ENCODE data around the gene PLIN3.

GRCh38 chr19:4811328-4812131, 55.9 kb downstream of the PLIN3 start:
- TF ChIP-seq TBP (IDR thresholded peaks at IDR 0.05; ENCODE audit: low read depth, low read length) (no peak), POLR2A (IDR thresholded peaks at IDR 0.05; ENCODE audit: control extremely low read depth in 1 of 2, low read depth in 2 of 2, low read length in 2 of 2) (no peak), GABPA (IDR thresholded peaks at IDR 0.05; ENCODE audit: borderline replicate concordance, insufficient read depth, low read length) (no peak; the same call in 1 of the 2 replicates), HDAC2 (IDR thresholded peaks at IDR 0.05; ENCODE audit: borderline replicate concordance in 1 of 2, low read depth in 2 of 2, low read length in 2 of 2) (peak in 1 of 2 experiments; percentile 94; a peak in 2 of 4 replicates), CTCF (IDR thresholded peaks at IDR 0.05; ENCODE audit: control extremely low read depth in 1 of 3, insufficient read depth in 1 of 3, low read depth in 1 of 3, low read length in 3 of 3) (peak; percentile 85 to 99 (median 97)), EP300 (IDR thresholded peaks at IDR 0.05; ENCODE audit: borderline replicate concordance in 1 of 2, low read depth in 2 of 2, low read length in 2 of 2) (no peak), SIN3A (conservative IDR thresholded peaks at IDR 0.05 in 1 of 2, IDR thresholded peaks at IDR 0.05 in 1 of 2; ENCODE audit: low read depth in 1 of 2, low read length in 2 of 2) (no peak), MAFK (IDR thresholded peaks at IDR 0.05; ENCODE audit: low read depth, low read length) (no peak)
